ENCODE data around the gene RAB11FIP3.
"Not testable (repeated sequence)": the region's sequence is repeated elsewhere in the genome, so short reads cannot be mapped to it uniquely, and the experiment has no call there.

The RAB11FIP3 gene

GRCh38 chr16:474420-475122 lies 49.1 kb downstream of the RAB11FIP3 start:
- TF ChIP-seq CTCF (conservative IDR thresholded peaks at IDR 0.05) = no peak
- H3K27ac ChIP-seq = no peak overlapping the region

- no peak overlapping the region for H3K27ac ChIP-seq
- TF ChIP-seq CTCF (conservative IDR thresholded peaks at IDR 0.05) = no peak
These were observed 50.6 kb downstream of the RAB11FIP3 start for GRCh38 chr16:476039-476438.

GRCh38 chr16:477301-478157 lies 52.1 kb downstream of the RAB11FIP3 start:
- no peak overlapping the region for H3K27ac ChIP-seq
- TF ChIP-seq CTCF (conservative IDR thresholded peaks at IDR 0.05) = no peak

- H3K27ac ChIP-seq = not testable (repeated sequence)
These were observed 52.8 kb downstream of the RAB11FIP3 start for GRCh38 chr16:478287-478686.

- no peak overlapping the region for H3K27ac ChIP-seq
- no peak for TF ChIP-seq CTCF (conservative IDR thresholded peaks at IDR 0.05)
These were observed 57.2 kb downstream of the RAB11FIP3 start for GRCh38 chr16:482468-483185.

- TF ChIP-seq CTCF (conservative IDR thresholded peaks at IDR 0.05) = no peak
- H3K27ac ChIP-seq = no peak overlapping the region
These were observed 58.1 kb downstream of the RAB11FIP3 start for GRCh38 chr16:483341-484075.

GRCh38 chr16:489606-490005 lies 64.2 kb downstream of the RAB11FIP3 start:
- TF ChIP-seq CTCF (conservative IDR thresholded peaks at IDR 0.05) = no peak
- H3K27ac ChIP-seq = no peak overlapping the region

Data from VCaP (cell line).